HepG2 (cell line): ENCODE measurements around the gene TPST1. TPM values are rescaled to one million over a fixed set of nuclear protein-coding genes. Genes with fewer than 3 reads are reported as not detected.

Experiments used
- ATAC-seq: fragments of 200-7000 bp; cut with Tn5 transposase; 3 replicates; pipeline ENCODE4 v1.9.1; 2020; ENCODE audit warnings: mild to moderate bottlenecking, moderate library complexity
- BruUV-seq: library from RNA; stranded (reverse); fragments of 400-500 nt; replicated peaks from 2 replicates; lab custom pipeline; 2021; lab: Mats Ljungman, UMichigan
- CTCF ChIA-PET: fragments of 300-600 bp; formaldehyde crosslinking; extraction: SDS; loops from one replicate; lab custom pipeline; 2021; ENCODE audit warnings: low total read pairs, inconsistent platforms, low intra/inter-chr PET ratio; lab: Yijun Ruan, JAX
- POLR2A ChIA-PET: fragments of 350-600 bp; sonication (Branson Sonifier 250); formaldehyde crosslinking; loops from one replicate; lab custom pipeline; 2020; ENCODE audit warnings: antibody characterized with exemption, inconsistent platforms; lab: Yijun Ruan, JAX
- DNase-seq: peaks from one replicate; pipeline ENCODE4 v3.0.0-alpha.2; 2015; ENCODE audit warnings: low spot score
- FAIRE-seq: peaks from 3 replicates; lab custom pipeline; 2011; peaks lifted over from hg19 to GRCh38; lab: Jason Lieb, UNC
- H2AFZ ChIP-seq: one replicate; pipeline ENCODE4 v1.6.1; 2011; ENCODE audit warnings: low read length, inconsistent platforms
- H3K27ac ChIP-seq: fragments of 300-600 bp; 3 replicates; pipeline ENCODE4 v1.8.0; 2011; ENCODE audit warnings: mixed run types, mild to moderate bottlenecking, mixed read lengths, low read length, inconsistent platforms; ENCODE audit not compliant: insufficient read depth; ENCODE audit errors: extremely low read length
- H3K27me3 ChIP-seq, 2 experiments: fragments of 200-600 bp in 1 of 2; 2 replicates in 1 of 2; 3 replicates in 1 of 2; pipeline versions ENCODE4 v1.6.0 to v1.8.0; 2011; ENCODE audit warnings: low read length in 2 of 2, mild to moderate bottlenecking in 2 of 2, moderate library complexity in 2 of 2, inconsistent platforms in 1 of 2; ENCODE audit not compliant: insufficient read depth in 2 of 2, control insufficient read depth in 1 of 2
- H3K36me3 ChIP-seq, 2 experiments: fragments of 200-600 bp in 1 of 2; replicated peaks in 1 of 2; 2 replicates in 1 of 2; 3 replicates in 1 of 2; pipeline versions ENCODE4 v1.5.1 to v1.8.0; 2011; ENCODE audit warnings: low read length in 2 of 2, inconsistent platforms in 1 of 2; ENCODE audit not compliant: insufficient read depth in 2 of 2, control insufficient read depth in 1 of 2
- H3K4me1 ChIP-seq: 2 replicates; pipeline ENCODE4 v1.5.1; 2012; ENCODE audit warnings: low read length, inconsistent platforms; ENCODE audit not compliant: insufficient read depth
- H3K4me2 ChIP-seq: 2 replicates; pipeline ENCODE4 v1.6.0; 2011; ENCODE audit warnings: low read depth, low read length, inconsistent platforms
- H3K4me3 ChIP-seq, 3 experiments: fragments of 200-600 bp in 1 of 3; sonication (generic), shearing (Covaris generic) in 1 of 3; replicated peaks in 1 of 3; 2 replicates each; pipeline ENCODE4 v1.5.1; 2011 to 2016; ENCODE audit warnings: low read length in 3 of 3, inconsistent platforms in 2 of 3, low read depth in 2 of 3, mild to moderate bottlenecking in 2 of 3, control low read depth in 1 of 3, mixed read lengths in 1 of 3; ENCODE audit not compliant: insufficient read depth in 1 of 3
- H3K79me2 ChIP-seq: one replicate; pipeline ENCODE4 v1.6.1; 2011; ENCODE audit warnings: low read length, inconsistent platforms; ENCODE audit not compliant: insufficient read depth
- H3K9ac ChIP-seq: 2 replicates; pipeline ENCODE4 v1.6.0; 2011; ENCODE audit warnings: mild to moderate bottlenecking, low read depth, low read length, inconsistent platforms; ENCODE audit not compliant: insufficient read depth
- H3K9me3 ChIP-seq: 2 replicates; pipeline ENCODE4 v1.5.1; 2012; ENCODE audit warnings: mild to moderate bottlenecking, low read length
- H4K20me1 ChIP-seq: 2 replicates; pipeline ENCODE4 v1.6.0; 2011; ENCODE audit warnings: inconsistent platforms, mild to moderate bottlenecking, low read length, moderate library complexity; ENCODE audit not compliant: insufficient read depth
- CEBPG ChIP-seq: IDR thresholded peaks from 2 replicates; pipeline ENCODE4 v1.6.1; 2016
- FIP1L1 ChIP-seq: fragments of 200-400 bp; formaldehyde crosslinking; IDR thresholded peaks from 2 replicates; pipeline ENCODE4 v1.6.1; 2018; ENCODE audit warnings: low read depth, mild to moderate bottlenecking, low read length, moderate library complexity, borderline replicate concordance; ENCODE audit not compliant: insufficient read depth
- GATAD2A ChIP-seq: IDR thresholded peaks from 2 replicates; pipeline ENCODE4 v1.6.1; 2016
- HMG20A ChIP-seq: IDR thresholded peaks from 2 replicates; pipeline ENCODE4 v1.6.1; 2016; ENCODE audit warnings: borderline replicate concordance
- HNRNPUL1 ChIP-seq: fragments of 200-400 bp; formaldehyde crosslinking; IDR thresholded peaks from 2 replicates; pipeline ENCODE4 v1.6.1; 2017; ENCODE audit warnings: low read depth, mild to moderate bottlenecking, low read length, moderate library complexity
- MAFK ChIP-seq, 2 experiments: IDR thresholded peaks in 1 of 2; conservative IDR thresholded peaks in 1 of 2; 2 replicates each; pipeline ENCODE4 v1.6.1; 2011; ENCODE audit warnings: improper control_type of control experiment in 2 of 2, low read length in 2 of 2
- MTA3 ChIP-seq: sonication (generic); formaldehyde crosslinking; IDR thresholded peaks from 2 replicates; pipeline ENCODE4 v1.4.0; 2020; ENCODE audit warnings: missing genetic modification reagents
- MXD4 ChIP-seq: IDR thresholded peaks from 2 replicates; pipeline ENCODE4 v1.6.1; 2016; ENCODE audit warnings: mild to moderate bottlenecking, missing biosample characterization, missing genetic modification reagents
- PBX2 ChIP-seq: IDR thresholded peaks from 2 replicates; pipeline ENCODE4 v1.6.1; 2016; ENCODE audit warnings: control low read depth
- RXRA ChIP-seq: sonication (generic); formaldehyde crosslinking; IDR thresholded peaks from 2 replicates; pipeline ENCODE4 v1.5.1; 2020; ENCODE audit warnings: missing genetic modification reagents
- SAP130 ChIP-seq: IDR thresholded peaks from 2 replicates; pipeline ENCODE4 v1.6.1; 2016; ENCODE audit warnings: low read depth
- SCMH1 ChIP-seq: sonication (generic); formaldehyde crosslinking; IDR thresholded peaks from 2 replicates; pipeline ENCODE4 v1.9.0; 2021; ENCODE audit warnings: missing genetic modification reagents, mild to moderate bottlenecking, borderline replicate concordance
- SP5 ChIP-seq: IDR thresholded peaks from 2 replicates; pipeline ENCODE4 v1.6.1; 2016; ENCODE audit warnings: low read depth, borderline replicate concordance
- SPEN ChIP-seq: sonication (generic); formaldehyde crosslinking; IDR thresholded peaks from 2 replicates; pipeline ENCODE4 v1.5.1; 2020; ENCODE audit warnings: low read depth, mild to moderate bottlenecking, missing genetic modification reagents
- SYNCRIP ChIP-seq: fragments of 200-400 bp; formaldehyde crosslinking; IDR thresholded peaks from 2 replicates; pipeline ENCODE4 v1.6.1; 2018; ENCODE audit warnings: mild to moderate bottlenecking, low read depth, low read length; ENCODE audit not compliant: insufficient read depth
- THYN1 ChIP-seq: sonication (generic); formaldehyde crosslinking; IDR thresholded peaks from 2 replicates; pipeline ENCODE4 v1.8.1; 2023; ENCODE audit warnings: low read depth, mild to moderate bottlenecking, moderate library complexity, missing genetic modification reagents, borderline replicate concordance
- YEATS4 ChIP-seq: sonication (generic); formaldehyde crosslinking; IDR thresholded peaks from 2 replicates; pipeline ENCODE4 v1.4.0; 2020; ENCODE audit warnings: missing genetic modification reagents, borderline replicate concordance
- ZEB1 ChIP-seq: IDR thresholded peaks from 2 replicates; pipeline ENCODE4 v1.6.1; 2012; ENCODE audit warnings: mild to moderate bottlenecking, low read depth, inconsistent platforms; ENCODE audit not compliant: insufficient replicate concordance
- ZFP37 ChIP-seq: sonication (generic); formaldehyde crosslinking; IDR thresholded peaks from 2 replicates; pipeline ENCODE4 v1.4.0; 2020; ENCODE audit warnings: missing genetic modification reagents, borderline replicate concordance
- ZNF30 ChIP-seq: sonication (generic); formaldehyde crosslinking; IDR thresholded peaks from 2 replicates; pipeline ENCODE4 v1.5.0; 2020; ENCODE audit warnings: mild to moderate bottlenecking, missing genetic modification reagents
- ZNF530 ChIP-seq: sonication (generic); formaldehyde crosslinking; IDR thresholded peaks from 2 replicates; pipeline ENCODE4 v1.5.0; 2020; ENCODE audit warnings: low read depth, mild to moderate bottlenecking, missing genetic modification reagents
- ZNF670 ChIP-seq: sonication (generic); formaldehyde crosslinking; IDR thresholded peaks from 2 replicates; pipeline ENCODE4 v1.8.0; 2022; ENCODE audit warnings: mild to moderate bottlenecking, missing genetic modification reagents, borderline replicate concordance
- WGBS: methylation state at CpG from one replicate; pipeline ENCODE4 v1.1.6; 2017; ENCODE audit warnings: low lambda C conversion rate; 5-methylcytosine and 5-hydroxymethylcytosine counted together
- in situ Hi-C: cut with HindIII; loops from 2 replicates; pipeline ENCODE4 v1.10.0; 2017; ENCODE audit warnings: low pct_unique_long_range_greater_than_20kb; ENCODE audit not compliant: extremely low pct_ligation_motif_present
- intact Hi-C: fragments of 100-400 bp; cut with micrococcal nuclease; formaldehyde crosslinking; loops from one replicate; pipeline ENCODE4 v1.10.0; 2022; ENCODE audit not compliant: unreplicated experiment
- polyA plus RNA-seq, 8 experiments: library from polyadenylated mRNA; depleted of rRNA in 3 of 8; stranded (reverse) in 7 of 8; unstranded in 1 of 8; fragments of >200 nt; fragmentation: Illumina TruSeq in 4 of 8; extraction: Trizol in 4 of 8; gene quantifications; 2 replicates each; pipeline versions ENCODE4 v1.2.1 to v1.2.3, GENCODE V29; 2011 to 2016; ENCODE audit warnings: low read depth in 4 of 8, missing spikeins in 1 of 8, mixed read lengths in 1 of 8; ENCODE audit not compliant: insufficient read depth in 1 of 8
- total RNA-seq, 5 experiments: library from RNA; depleted of rRNA; stranded (reverse); fragments of >200 nt; fragmentation: Illumina TruSeq; extraction: Trizol; gene quantifications; 2 replicates each; pipeline ENCODE4 v1.2.3, GENCODE V29; 2016; ENCODE audit warnings: low read depth in 1 of 5

The TPST1 gene
- total and polyA plus RNA-seq, 2 of the 13 experiments (the other 11 are each of a cell fraction or from before 2014, with no cell fraction given) = 24.3 to 34.1 TPM

- TF ChIP-seq SYNCRIP (no peak), PBX2 (CRISPR knock-in tag) (no peak), SP5 (CRISPR knock-in tag) (no peak), ZFP37 (CRISPR knock-in tag) (no peak), ZNF670 (no peak), YEATS4 (CRISPR knock-in tag) (no peak), MXD4 (CRISPR knock-in tag) (no peak)
Observed at GRCh38 chr7:66247380-66248078, 42.4 kb downstream of the TPST1 start (continued).

- H2AFZ ChIP-seq = no peak overlapping the region
- H3K27me3 ChIP-seq = no peaks in the 10 kb centered on the region
- no peak for FAIRE-seq
- no peaks in the 10 kb centered on the region for H3K36me3 ChIP-seq
- peaks cover 5% of the 10 kb centered on the region for H3K79me2 ChIP-seq
- peaks cover 37% of the 10 kb centered on the region for H3K4me1 ChIP-seq
- no peak overlapping the region for H3K4me2 ChIP-seq
- H3K9ac ChIP-seq = no peak overlapping the region
- intact Hi-C loops = no loop called here
- H4K20me1 ChIP-seq = no peaks in the 10 kb centered on the region
- no TSS peak for BruUV-seq
- in situ Hi-C loops = no loop called here
- peak; percentile 71 for ATAC-seq
- DNase-seq = peak; percentile 69
- ChIA-PET POLR2A (no interaction called here), CTCF (no interaction called here)
- H3K27ac ChIP-seq = no peak overlapping the region
- 76% methylated on average over 3 of the region's 3 CpGs for WGBS
- no peaks in the 10 kb centered on the region for H3K9me3 ChIP-seq
- H3K4me3 ChIP-seq = no peak overlapping the region
- TF ChIP-seq ZNF30 (no peak), MAFK (conservative IDR thresholded peaks at IDR 0.05 in 1 of 2, IDR thresholded peaks at IDR 0.05 in 1 of 2; ENCODE audit: low read length in 2 of 2) (no peak), SPEN (CRISPR knock-in tag) (no peak), ZEB1 (no peak), ZNF530 (CRISPR knock-in tag) (no peak), ZNF670 (no peak), FIP1L1 (no peak), THYN1 (CRISPR knock-in tag) (no peak), HNRNPUL1 (no peak), RXRA (CRISPR knock-in tag) (no peak), GATAD2A (CRISPR knock-in tag) (0 out of 2 replicates have a peak, but pooled peaks have one; percentile 15), HMG20A (CRISPR knock-in tag) (0 out of 2 replicates have a peak, but pooled peaks have one; percentile 11), SAP130 (CRISPR knock-in tag) (0 out of 2 replicates have a peak, but pooled peaks have one; percentile 10), MTA3 (CRISPR knock-in tag) (no peak), CEBPG (CRISPR knock-in tag) (0 out of 2 replicates have a peak, but pooled peaks have one; percentile 33), SCMH1 (CRISPR knock-in tag) (no peak)
Observed at GRCh38 chr7:66250711-66251110, 45.6 kb downstream of the TPST1 start.
